ENCODE measurements around the gene UROD.

GRCh38 chr1:45003741-45004140 is 8.3 kb upstream of the UROD start:
- TF ChIP-seq, protein P1, sequence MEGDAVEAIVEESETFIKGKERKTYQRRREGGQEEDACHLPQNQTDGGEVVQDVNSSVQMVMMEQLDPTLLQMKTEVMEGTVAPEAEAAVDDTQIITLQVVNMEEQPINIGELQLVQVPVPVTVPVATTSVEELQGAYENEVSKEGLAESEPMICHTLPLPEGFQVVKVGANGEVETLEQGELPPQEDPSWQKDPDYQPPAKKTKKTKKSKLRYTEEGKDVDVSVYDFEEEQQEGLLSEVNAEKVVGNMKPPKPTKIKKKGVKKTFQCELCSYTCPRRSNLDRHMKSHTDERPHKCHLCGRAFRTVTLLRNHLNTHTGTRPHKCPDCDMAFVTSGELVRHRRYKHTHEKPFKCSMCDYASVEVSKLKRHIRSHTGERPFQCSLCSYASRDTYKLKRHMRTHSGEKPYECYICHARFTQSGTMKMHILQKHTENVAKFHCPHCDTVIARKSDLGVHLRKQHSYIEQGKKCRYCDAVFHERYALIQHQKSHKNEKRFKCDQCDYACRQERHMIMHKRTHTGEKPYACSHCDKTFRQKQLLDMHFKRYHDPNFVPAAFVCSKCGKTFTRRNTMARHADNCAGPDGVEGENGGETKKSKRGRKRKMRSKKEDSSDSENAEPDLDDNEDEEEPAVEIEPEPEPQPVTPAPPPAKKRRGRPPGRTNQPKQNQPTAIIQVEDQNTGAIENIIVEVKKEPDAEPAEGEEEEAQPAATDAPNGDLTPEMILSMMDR (IDR thresholded peaks at IDR 0.05 in 4 of 5, conservative IDR thresholded peaks at IDR 0.05 in 1 of 5) = no peak
- no peak for TF ChIP-seq POLR2A (IDR thresholded peaks at IDR 0.05)
